Hindlimb muscle (tissue), 1 donor: ENCODE results near the gene TMEM121. TPM values are rescaled to one million over a fixed set of nuclear protein-coding genes. Genes with fewer than 3 reads are reported as not detected.
"Not testable (repeated sequence)": the region's sequence is repeated elsewhere in the genome, so short reads cannot be mapped to it uniquely, and the experiment has no call there.

ENCODE experiments used
- DNase-seq: peaks from one replicate; pipeline ENCODE4 v3.0.0-alpha.2; 2013
- polyA plus RNA-seq: library from polyadenylated mRNA; unstranded; fragments of 120-200 nt; gene quantifications from one replicate; pipeline ENCODE4 v1.2.1, GENCODE V29; 2013; ENCODE audit not compliant: insufficient read length

TMEM121 gene
- polyA plus RNA-seq, 1 donor: 2.9 TPM

GRCh38 chr14:105570482-105570881 lies 44.1 kb downstream of the TMEM121 start:
- DNase-seq: no peak

GRCh38 chr14:105571181-105571951 lies 45.0 kb downstream of the TMEM121 start:
- not testable (repeated sequence) for DNase-seq

- not testable (repeated sequence) for DNase-seq
These were observed 45.7 kb downstream of the TMEM121 start for GRCh38 chr14:105572063-105572462.

- DNase-seq: not testable (repeated sequence)
These were observed 47.5 kb downstream of the TMEM121 start for GRCh38 chr14:105573841-105574240.

- DNase-seq: not testable (repeated sequence)
These were observed 48.0 kb downstream of the TMEM121 start for GRCh38 chr14:105574411-105574810.

- DNase-seq: not testable (repeated sequence)
These were observed 48.8 kb downstream of the TMEM121 start for GRCh38 chr14:105575016-105575700.

GRCh38 chr14:105576525-105577088 lies 50.2 kb downstream of the TMEM121 start:
- DNase-seq: no peak

GRCh38 chr14:105577314-105577861 lies 51.0 kb downstream of the TMEM121 start:
- DNase-seq: no peak

GRCh38 chr14:105578070-105578469 lies 51.7 kb downstream of the TMEM121 start:
- no peak for DNase-seq

- DNase-seq: not testable (repeated sequence)
These were observed 52.8 kb downstream of the TMEM121 start for GRCh38 chr14:105579221-105579620.

Other genes starting within 250 kb of the TMEM121 start
- gene BRF1, start 225.6 kb upstream of the TMEM121 start, polyA plus RNA-seq: 29.7 TPM
- gene PACS2, start 211.8 kb upstream of the TMEM121 start, polyA plus RNA-seq: 116 TPM
- 0.56 TPM for gene TEX22, start 128.0 kb upstream of the TMEM121 start, polyA plus RNA-seq
- gene MTA1, start 106.8 kb upstream of the TMEM121 start, polyA plus RNA-seq: 90.4 TPM
- 256 TPM for gene CRIP2, start 51.8 kb upstream of the TMEM121 start, polyA plus RNA-seq
- 36.2 TPM for gene CRIP1, start 39.7 kb upstream of the TMEM121 start, polyA plus RNA-seq
- 5.1 TPM for gene TEDC1, start 35.3 kb upstream of the TMEM121 start, polyA plus RNA-seq